ENCODE results near the gene PTGR2.

The PTGR2 gene

DNA sequence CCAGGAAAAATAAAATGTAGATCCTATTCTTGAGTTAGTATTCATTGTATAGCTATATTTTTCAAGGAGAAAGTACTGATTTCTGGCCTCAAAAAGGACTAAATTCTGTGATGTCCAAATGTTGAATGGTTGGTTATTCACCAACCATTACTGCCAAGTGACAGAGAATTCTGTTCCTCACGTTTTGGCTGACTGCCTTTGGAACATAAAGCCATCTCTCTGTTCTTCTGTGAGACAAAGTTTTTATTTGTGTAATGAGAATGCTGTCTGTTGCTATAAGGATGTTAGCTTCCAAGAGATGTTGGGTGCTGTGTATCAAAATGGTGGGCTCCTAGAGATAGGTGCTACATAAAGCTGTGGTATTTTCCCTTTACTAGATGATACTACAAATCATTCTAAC lies 44.3 kb downstream of the PTGR2 start:
- Histone ChIP-seq H2AFZ (ENCODE audit: low read length) (no peak overlapping the region), H3K9me2 (ENCODE audit: low read depth, low read length) (no peaks in the 10 kb centered on the region), H3K4me1 (ENCODE audit: insufficient read depth, low read length, severe bottlenecking) (no peaks in the 10 kb centered on the region), H3K27me3 (ENCODE audit: insufficient read depth, low read length) (no peaks in the 10 kb centered on the region), H4K20me1 (ENCODE audit: insufficient read depth, low read length) (no peaks in the 10 kb centered on the region), H3K4me3 (ENCODE audit: low read depth, low read length, poor library complexity, severe bottlenecking) (no peak overlapping the region), H3K4me2 (ENCODE audit: low read length) (no peak overlapping the region), H3K79me2 (ENCODE audit: insufficient read depth, low read length) (peaks cover 16% of the 10 kb centered on the region), H3K9me3 (ENCODE audit: low read length) (no peaks in the 10 kb centered on the region), H3K9ac (ENCODE audit: low read length) (no peak overlapping the region), H3K36me3 (ENCODE audit: insufficient read depth, low read length) (peaks cover 88% of the 10 kb centered on the region), H3K27ac (ENCODE audit: low read depth, low read length, poor library complexity, severe bottlenecking) (no peak overlapping the region), H3F3A (ENCODE audit: insufficient read depth, low read length) (no peaks in the 10 kb centered on the region)
- TF ChIP-seq, protein P1, sequence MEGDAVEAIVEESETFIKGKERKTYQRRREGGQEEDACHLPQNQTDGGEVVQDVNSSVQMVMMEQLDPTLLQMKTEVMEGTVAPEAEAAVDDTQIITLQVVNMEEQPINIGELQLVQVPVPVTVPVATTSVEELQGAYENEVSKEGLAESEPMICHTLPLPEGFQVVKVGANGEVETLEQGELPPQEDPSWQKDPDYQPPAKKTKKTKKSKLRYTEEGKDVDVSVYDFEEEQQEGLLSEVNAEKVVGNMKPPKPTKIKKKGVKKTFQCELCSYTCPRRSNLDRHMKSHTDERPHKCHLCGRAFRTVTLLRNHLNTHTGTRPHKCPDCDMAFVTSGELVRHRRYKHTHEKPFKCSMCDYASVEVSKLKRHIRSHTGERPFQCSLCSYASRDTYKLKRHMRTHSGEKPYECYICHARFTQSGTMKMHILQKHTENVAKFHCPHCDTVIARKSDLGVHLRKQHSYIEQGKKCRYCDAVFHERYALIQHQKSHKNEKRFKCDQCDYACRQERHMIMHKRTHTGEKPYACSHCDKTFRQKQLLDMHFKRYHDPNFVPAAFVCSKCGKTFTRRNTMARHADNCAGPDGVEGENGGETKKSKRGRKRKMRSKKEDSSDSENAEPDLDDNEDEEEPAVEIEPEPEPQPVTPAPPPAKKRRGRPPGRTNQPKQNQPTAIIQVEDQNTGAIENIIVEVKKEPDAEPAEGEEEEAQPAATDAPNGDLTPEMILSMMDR (IDR thresholded peaks at IDR 0.05; ENCODE audit: low read length): no peak
- TF ChIP-seq EZH2 (IDR thresholded peaks at IDR 0.05; ENCODE audit: borderline replicate concordance, low read length): no peak

DNA sequence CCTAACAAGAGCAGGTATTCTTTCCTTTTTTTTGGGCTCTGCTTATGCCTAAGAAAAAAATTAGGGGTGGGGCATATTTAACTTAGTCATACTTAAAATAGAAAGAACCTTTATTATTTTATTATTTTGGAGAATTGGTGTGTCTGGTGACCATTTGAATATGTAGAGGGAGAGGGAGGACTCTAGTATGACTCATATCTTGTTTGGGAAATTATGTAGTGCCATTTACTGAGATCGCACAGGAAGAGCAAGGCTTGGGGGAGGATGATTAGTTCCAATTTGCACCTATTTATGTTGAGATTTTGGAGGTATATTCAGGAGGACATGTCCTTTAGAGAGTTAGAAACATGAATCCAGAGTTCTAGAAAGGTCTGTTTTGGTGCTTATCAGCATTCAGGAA lies 44.9 kb downstream of the PTGR2 start:
- no peak overlapping the region for H3K9ac ChIP-seq (ENCODE audit: low read length)
- H3K9me3 ChIP-seq (ENCODE audit: low read length): no peaks in the 10 kb centered on the region
- no peak for TF ChIP-seq EZH2 (IDR thresholded peaks at IDR 0.05; ENCODE audit: borderline replicate concordance, low read length)
- TF ChIP-seq, protein P1 (IDR thresholded peaks at IDR 0.05; ENCODE audit: low read length): no peak
- no peaks in the 10 kb centered on the region for H3F3A ChIP-seq (ENCODE audit: insufficient read depth, low read length)
- H4K20me1 ChIP-seq (ENCODE audit: insufficient read depth, low read length): no peaks in the 10 kb centered on the region
- H3K27me3 ChIP-seq (ENCODE audit: insufficient read depth, low read length): no peaks in the 10 kb centered on the region
- no peaks in the 10 kb centered on the region for H3K9me2 ChIP-seq (ENCODE audit: low read depth, low read length)
- H3K4me2 ChIP-seq (ENCODE audit: low read length): no peak overlapping the region
- H3K4me1 ChIP-seq (ENCODE audit: insufficient read depth, low read length, severe bottlenecking): no peaks in the 10 kb centered on the region
- H3K79me2 ChIP-seq (ENCODE audit: insufficient read depth, low read length): peaks cover 10% of the 10 kb centered on the region
- no peak overlapping the region for H2AFZ ChIP-seq (ENCODE audit: low read length)
- H3K27ac ChIP-seq (ENCODE audit: low read depth, low read length, poor library complexity, severe bottlenecking): no peak overlapping the region
- H3K4me3 ChIP-seq (ENCODE audit: low read depth, low read length, poor library complexity, severe bottlenecking): no peak overlapping the region
- peaks cover 89% of the 10 kb centered on the region for H3K36me3 ChIP-seq (ENCODE audit: insufficient read depth, low read length)

DNA sequence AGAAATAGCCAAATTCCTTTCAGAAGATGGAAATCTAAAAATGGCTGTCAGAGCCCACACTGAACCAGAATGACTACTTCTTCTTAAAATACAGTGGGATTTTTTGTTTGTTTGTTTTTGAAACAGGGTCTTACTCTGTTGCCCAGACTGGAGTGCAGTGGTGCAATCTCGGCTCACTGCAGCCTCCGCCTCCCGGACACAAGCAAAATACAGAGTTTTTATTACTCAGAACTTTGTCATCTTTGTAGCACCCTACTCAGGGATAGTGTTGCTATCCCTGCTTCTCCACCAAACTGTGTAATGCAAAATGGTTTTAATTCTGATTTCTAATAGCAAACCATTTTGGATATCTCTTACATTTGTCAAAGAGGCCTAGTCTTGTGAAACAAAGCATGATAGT lies 51.4 kb downstream of the PTGR2 start:
- Histone ChIP-seq H3K4me1 (ENCODE audit: insufficient read depth, low read length, severe bottlenecking) (no peaks in the 10 kb centered on the region), H3K36me3 (ENCODE audit: insufficient read depth, low read length) (peaks cover 84% of the 10 kb centered on the region), H3F3A (ENCODE audit: insufficient read depth, low read length) (no peaks in the 10 kb centered on the region), H3K9me3 (ENCODE audit: low read length) (no peaks in the 10 kb centered on the region), H3K9ac (ENCODE audit: low read length) (no peak overlapping the region), H3K4me2 (ENCODE audit: low read length) (no peak overlapping the region), H3K9me2 (ENCODE audit: low read depth, low read length) (no peaks in the 10 kb centered on the region), H3K4me3 (ENCODE audit: low read depth, low read length, poor library complexity, severe bottlenecking) (no peak overlapping the region), H3K27me3 (ENCODE audit: insufficient read depth, low read length) (no peaks in the 10 kb centered on the region), H4K20me1 (ENCODE audit: insufficient read depth, low read length) (no peaks in the 10 kb centered on the region), H2AFZ (ENCODE audit: low read length) (no peak overlapping the region), H3K79me2 (ENCODE audit: insufficient read depth, low read length) (no peaks in the 10 kb centered on the region), H3K27ac (ENCODE audit: low read depth, low read length, poor library complexity, severe bottlenecking) (no peak overlapping the region)
- no peak for TF ChIP-seq EZH2 (IDR thresholded peaks at IDR 0.05; ENCODE audit: borderline replicate concordance, low read length)
- TF ChIP-seq, protein P1 (IDR thresholded peaks at IDR 0.05; ENCODE audit: low read length): no peak

Data from OCI-LY1 (cell line).